ENCODE measurements around the gene OLFM2. TPM values are rescaled to one million over a fixed set of nuclear protein-coding genes. Genes with fewer than 3 reads are reported as not detected.

The OLFM2 gene
- total and polyA plus RNA-seq, 9 of the 15 experiments (the other 6 are each of a cell fraction or from before 2014, with no cell fraction given) = 0.10 to 0.33 (median 0.23) TPM; not detected in 4

DNA sequence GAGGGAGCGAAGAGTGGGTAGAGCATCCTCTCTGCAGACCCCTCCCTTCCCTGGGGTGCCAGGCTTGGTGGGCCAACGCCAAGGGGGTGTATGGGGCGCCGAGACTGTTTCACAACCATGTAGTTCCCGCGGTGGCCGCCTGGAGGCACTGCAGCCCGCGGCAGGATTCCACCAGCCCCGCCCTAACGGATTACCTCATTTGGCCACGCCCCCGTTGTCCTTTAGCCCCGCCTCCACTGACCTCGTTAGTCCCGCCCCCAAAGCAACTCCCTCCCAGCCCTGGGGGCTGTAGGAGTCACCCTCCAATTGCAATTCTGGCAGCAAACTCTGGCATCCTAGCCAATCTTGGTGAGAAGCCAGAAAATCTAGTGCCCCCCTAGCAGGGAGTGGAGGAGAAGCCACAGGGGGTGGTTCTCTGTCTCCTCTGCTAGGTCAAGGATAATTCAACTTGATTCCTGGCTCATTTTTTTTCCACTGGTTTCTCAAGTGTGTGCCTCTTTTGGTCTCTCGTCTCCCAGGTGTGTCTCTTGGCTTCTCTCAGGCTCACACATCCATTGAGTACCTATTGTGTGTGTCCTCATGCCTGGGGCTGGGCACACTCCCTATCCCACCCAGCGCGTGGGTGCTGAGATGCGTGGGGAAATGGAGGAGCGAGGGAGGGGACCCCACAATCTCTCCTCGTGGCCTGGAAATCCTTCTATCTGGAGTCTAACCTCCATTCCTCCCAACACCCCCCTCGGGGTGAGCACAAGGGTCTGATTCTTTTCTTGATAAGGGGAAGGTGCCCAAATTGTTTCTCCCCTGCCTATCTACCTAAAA, 2.0 kb downstream of the OLFM2 start (continued):
- TF ChIP-seq, protein P1, sequence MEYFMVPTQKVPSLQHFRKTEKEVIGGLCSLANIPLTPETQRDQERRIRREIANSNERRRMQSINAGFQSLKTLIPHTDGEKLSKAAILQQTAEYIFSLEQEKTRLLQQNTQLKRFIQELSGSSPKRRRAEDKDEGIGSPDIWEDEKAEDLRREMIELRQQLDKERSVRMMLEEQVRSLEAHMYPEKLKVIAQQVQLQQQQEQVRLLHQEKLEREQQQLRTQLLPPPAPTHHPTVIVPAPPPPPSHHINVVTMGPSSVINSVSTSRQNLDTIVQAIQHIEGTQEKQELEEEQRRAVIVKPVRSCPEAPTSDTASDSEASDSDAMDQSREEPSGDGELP (CRISPR knock-in tag; IDR thresholded peaks at IDR 0.05; ENCODE audit: borderline replicate concordance) = peak; percentile 68; the same call in 1 of the 2 replicates
- no peak for TF ChIP-seq RFX5 (IDR thresholded peaks at IDR 0.05; ENCODE audit: low read depth, low read length)
- TF ChIP-seq BRCA1 (IDR thresholded peaks at IDR 0.05) = no peak
- no peak for TF ChIP-seq BRCA1 (CRISPR knock-in tag; IDR thresholded peaks at IDR 0.05)
- TF ChIP-seq, protein P2, sequence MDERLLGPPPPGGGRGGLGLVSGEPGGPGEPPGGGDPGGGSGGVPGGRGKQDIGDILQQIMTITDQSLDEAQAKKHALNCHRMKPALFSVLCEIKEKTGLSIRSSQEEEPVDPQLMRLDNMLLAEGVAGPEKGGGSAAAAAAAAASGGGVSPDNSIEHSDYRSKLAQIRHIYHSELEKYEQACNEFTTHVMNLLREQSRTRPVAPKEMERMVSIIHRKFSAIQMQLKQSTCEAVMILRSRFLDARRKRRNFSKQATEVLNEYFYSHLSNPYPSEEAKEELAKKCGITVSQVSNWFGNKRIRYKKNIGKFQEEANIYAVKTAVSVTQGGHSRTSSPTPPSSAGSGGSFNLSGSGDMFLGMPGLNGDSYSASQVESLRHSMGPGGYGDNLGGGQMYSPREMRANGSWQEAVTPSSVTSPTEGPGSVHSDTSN (CRISPR knock-in tag; IDR thresholded peaks at IDR 0.05; ENCODE audit: low read depth) = no peak
- TF ChIP-seq, protein P2 (tag; conservative IDR thresholded peaks at IDR 0.05; ENCODE audit: low read depth) = no peak
- TF ChIP-seq OTX1 (CRISPR knock-in tag; IDR thresholded peaks at IDR 0.05) = no peak
- TF ChIP-seq ETS2 (tag; IDR thresholded peaks at IDR 0.05; ENCODE audit: borderline replicate concordance, poor library complexity, severe bottlenecking) = no peak
- TF ChIP-seq STAG1 (CRISPR knock-in tag; IDR thresholded peaks at IDR 0.05; ENCODE audit: borderline replicate concordance) = peak; percentile 92; the same call in 1 of the 2 replicates
- no peak for TF ChIP-seq KAT2B (IDR thresholded peaks at IDR 0.05; ENCODE audit: low read depth, low read length)
- TF ChIP-seq NELFE (IDR thresholded peaks at IDR 0.05; ENCODE audit: insufficient read depth, insufficient read length) = no peak
- TF ChIP-seq, protein P3, sequence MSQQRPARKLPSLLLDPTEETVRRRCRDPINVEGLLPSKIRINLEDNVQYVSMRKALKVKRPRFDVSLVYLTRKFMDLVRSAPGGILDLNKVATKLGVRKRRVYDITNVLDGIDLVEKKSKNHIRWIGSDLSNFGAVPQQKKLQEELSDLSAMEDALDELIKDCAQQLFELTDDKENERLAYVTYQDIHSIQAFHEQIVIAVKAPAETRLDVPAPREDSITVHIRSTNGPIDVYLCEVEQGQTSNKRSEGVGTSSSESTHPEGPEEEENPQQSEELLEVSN (IDR thresholded peaks at IDR 0.05; ENCODE audit: borderline replicate concordance in 1 of 2, extremely low read depth in 1 of 2, insufficient read depth in 1 of 2, insufficient read length in 1 of 2, low read depth in 1 of 2, low read length in 1 of 2, poor library complexity in 1 of 2, severe bottlenecking in 1 of 2) = no peak
- TF ChIP-seq, protein P4, sequence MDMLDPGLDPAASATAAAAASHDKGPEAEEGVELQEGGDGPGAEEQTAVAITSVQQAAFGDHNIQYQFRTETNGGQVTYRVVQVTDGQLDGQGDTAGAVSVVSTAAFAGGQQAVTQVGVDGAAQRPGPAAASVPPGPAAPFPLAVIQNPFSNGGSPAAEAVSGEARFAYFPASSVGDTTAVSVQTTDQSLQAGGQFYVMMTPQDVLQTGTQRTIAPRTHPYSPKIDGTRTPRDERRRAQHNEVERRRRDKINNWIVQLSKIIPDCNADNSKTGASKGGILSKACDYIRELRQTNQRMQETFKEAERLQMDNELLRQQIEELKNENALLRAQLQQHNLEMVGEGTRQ (CRISPR knock-in tag; IDR thresholded peaks at IDR 0.05) = no peak
- TF ChIP-seq, protein P5, sequence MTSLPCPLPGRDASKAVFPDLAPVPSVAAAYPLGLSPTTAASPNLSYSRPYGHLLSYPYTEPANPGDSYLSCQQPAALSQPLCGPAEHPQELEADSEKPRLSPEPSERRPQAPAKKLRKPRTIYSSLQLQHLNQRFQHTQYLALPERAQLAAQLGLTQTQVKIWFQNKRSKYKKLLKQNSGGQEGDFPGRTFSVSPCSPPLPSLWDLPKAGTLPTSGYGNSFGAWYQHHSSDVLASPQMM (CRISPR knock-in tag; IDR thresholded peaks at IDR 0.05) = no peak
